Parathyroid adenoma (tissue), 2 donors: ENCODE results near the gene CD300H.

Experiments used
- H2AFZ ChIP-seq: fragments of 300-600 bp; sonication (generic); one replicate; pipeline ENCODE4 v1.7.0; 2017; ENCODE audit warnings: antibody characterized with exemption, mild to moderate bottlenecking
- H3K27ac ChIP-seq: fragments of 300-600 bp; sonication (generic); one replicate; pipeline ENCODE4 v1.7.0; 2017
- H3K27me3 ChIP-seq: fragments of 300-600 bp; sonication (generic); one replicate; pipeline ENCODE4 v1.7.0; 2017; ENCODE audit warnings: low read length; ENCODE audit not compliant: control insufficient read depth, insufficient read depth
- H3K36me3 ChIP-seq: fragments of 300-600 bp; sonication (generic); one replicate; pipeline ENCODE4 v1.7.0; 2017; ENCODE audit warnings: low read length; ENCODE audit not compliant: control insufficient read depth, insufficient read depth
- H3K4me1 ChIP-seq: fragments of 300-600 bp; sonication (generic); one replicate; pipeline ENCODE4 v1.7.0; 2017; ENCODE audit warnings: control low read depth
- H3K4me2 ChIP-seq: fragments of 300-600 bp; sonication (generic); one replicate; pipeline ENCODE4 v1.7.0; 2017; ENCODE audit warnings: low read length
- H3K4me3 ChIP-seq: fragments of 300-600 bp; sonication (generic); one replicate; pipeline ENCODE4 v1.7.0; 2017; ENCODE audit warnings: low read depth, low read length
- H3K79me2 ChIP-seq: fragments of 300-600 bp; sonication (generic); one replicate; pipeline ENCODE4 v1.7.0; 2017; ENCODE audit warnings: control low read depth
- H3K9ac ChIP-seq: fragments of 300-600 bp; sonication (generic); one replicate; pipeline ENCODE4 v1.7.0; 2017; ENCODE audit warnings: mild to moderate bottlenecking
- H3K9me3 ChIP-seq: fragments of 300-600 bp; sonication (generic); one replicate; pipeline ENCODE4 v1.7.0; 2017; ENCODE audit warnings: low read length; ENCODE audit not compliant: control insufficient read depth
- CTCF ChIP-seq: fragments of 300-600 bp; sonication (generic); IDR thresholded peaks from one replicate; pipeline ENCODE4 v1.7.0; 2017; ENCODE audit warnings: antibody characterized with exemption, mild to moderate bottlenecking
- donor health status: primary hyperparathyroidism.

The CD300H gene

GRCh38 chr17:74567397-74567796 lies at the start of gene CD300H:
Gene CD300H, minus strand, starts transcription at chr17:74567509.
- Histone ChIP-seq H3K27ac (no peak within 1 kb of the TSS), H3K27me3 (no peaks in the 10 kb centered on the region), H3K9ac (no peak within 1 kb of the TSS), H3K9me3 (no peaks in the 10 kb centered on the region), H3K4me2 (no peak within 1 kb of the TSS), H3K4me1 (no peaks in the 10 kb centered on the region), H3K4me3 (no peak within 1 kb of the TSS), H3K79me2 (no peaks in the 10 kb centered on the region), H3K36me3 (no peaks in the 10 kb centered on the region), H2AFZ (no peak within 1 kb of the TSS)
- TF ChIP-seq CTCF: no peak

GRCh38 chr17:74616696-74617095 lies 49.4 kb upstream of the CD300H start:
- H3K4me1 ChIP-seq: no peaks in the 10 kb centered on the region
- H3K9me3 ChIP-seq: no peaks in the 10 kb centered on the region
- no peak for TF ChIP-seq CTCF
- H3K4me3 ChIP-seq: no peak overlapping the region
- H3K27me3 ChIP-seq: no peaks in the 10 kb centered on the region
- H2AFZ ChIP-seq: no peak overlapping the region
- H3K4me2 ChIP-seq: no peak overlapping the region
- no peak overlapping the region for H3K9ac ChIP-seq
- H3K36me3 ChIP-seq: no peaks in the 10 kb centered on the region
- no peak overlapping the region for H3K27ac ChIP-seq
- no peaks in the 10 kb centered on the region for H3K79me2 ChIP-seq

- Histone ChIP-seq H3K4me1 (no peaks in the 10 kb centered on the region), H3K27me3 (no peaks in the 10 kb centered on the region), H3K27ac (no peak overlapping the region), H2AFZ (no peak overlapping the region), H3K79me2 (no peaks in the 10 kb centered on the region), H3K4me3 (no peak overlapping the region), H3K4me2 (no peak overlapping the region), H3K36me3 (no peaks in the 10 kb centered on the region), H3K9me3 (no peaks in the 10 kb centered on the region), H3K9ac (no peak overlapping the region)
- TF ChIP-seq CTCF: no peak
Measured at GRCh38 chr17:74612046-74612445, 44.7 kb upstream of the CD300H start.

- Histone ChIP-seq H3K4me3 (no peak overlapping the region), H3K27ac (no peak overlapping the region), H3K36me3 (no peaks in the 10 kb centered on the region), H3K27me3 (no peaks in the 10 kb centered on the region), H3K4me1 (no peaks in the 10 kb centered on the region), H3K79me2 (no peaks in the 10 kb centered on the region), H3K9me3 (no peaks in the 10 kb centered on the region), H3K9ac (no peak overlapping the region), H3K4me2 (no peak overlapping the region), H2AFZ (no peak overlapping the region)
- TF ChIP-seq CTCF: no peak
Measured at GRCh38 chr17:74610108-74610507, 42.8 kb upstream of the CD300H start.

- Histone ChIP-seq H3K4me1 (no peaks in the 10 kb centered on the region), H3K4me2 (no peak overlapping the region), H3K9me3 (no peaks in the 10 kb centered on the region), H3K79me2 (no peaks in the 10 kb centered on the region), H3K36me3 (no peaks in the 10 kb centered on the region), H3K4me3 (no peak overlapping the region), H3K27ac (no peak overlapping the region), H3K27me3 (no peaks in the 10 kb centered on the region), H3K9ac (no peak overlapping the region), H2AFZ (no peak overlapping the region)
- TF ChIP-seq CTCF: no peak
Measured at GRCh38 chr17:74608511-74608910, 41.2 kb upstream of the CD300H start.
